Measurements from ENCODE around the gene KIF18B. TPM values are rescaled to one million over a fixed set of nuclear protein-coding genes. Genes with fewer than 3 reads are reported as not detected.

KIF18B gene
- total and polyA plus RNA-seq, 2 of the 13 experiments (the other 11 are each of a cell fraction or from before 2014, with no cell fraction given), result 15.2 to 15.3 TPM

DNA sequence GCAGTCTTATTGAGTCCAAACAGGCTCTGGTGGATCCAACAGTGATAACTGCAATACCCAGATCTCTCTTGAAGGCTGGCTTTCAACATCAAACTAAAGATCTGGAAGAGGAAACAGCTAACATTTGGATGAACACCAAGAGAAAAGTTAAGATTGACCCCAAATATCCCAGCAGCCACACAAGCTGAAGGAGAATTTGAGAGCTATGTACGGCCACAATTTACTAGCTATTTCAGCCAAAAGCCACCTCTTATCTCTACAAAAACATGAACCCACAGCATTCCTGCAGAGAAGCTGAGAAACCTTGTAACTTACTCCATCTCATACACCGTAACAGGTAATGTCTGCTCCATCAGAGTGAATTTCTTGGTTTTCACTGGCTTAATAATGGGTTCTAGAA is 62.6 kb downstream of the KIF18B start (continued):
- TF ChIP-seq, protein P1, sequence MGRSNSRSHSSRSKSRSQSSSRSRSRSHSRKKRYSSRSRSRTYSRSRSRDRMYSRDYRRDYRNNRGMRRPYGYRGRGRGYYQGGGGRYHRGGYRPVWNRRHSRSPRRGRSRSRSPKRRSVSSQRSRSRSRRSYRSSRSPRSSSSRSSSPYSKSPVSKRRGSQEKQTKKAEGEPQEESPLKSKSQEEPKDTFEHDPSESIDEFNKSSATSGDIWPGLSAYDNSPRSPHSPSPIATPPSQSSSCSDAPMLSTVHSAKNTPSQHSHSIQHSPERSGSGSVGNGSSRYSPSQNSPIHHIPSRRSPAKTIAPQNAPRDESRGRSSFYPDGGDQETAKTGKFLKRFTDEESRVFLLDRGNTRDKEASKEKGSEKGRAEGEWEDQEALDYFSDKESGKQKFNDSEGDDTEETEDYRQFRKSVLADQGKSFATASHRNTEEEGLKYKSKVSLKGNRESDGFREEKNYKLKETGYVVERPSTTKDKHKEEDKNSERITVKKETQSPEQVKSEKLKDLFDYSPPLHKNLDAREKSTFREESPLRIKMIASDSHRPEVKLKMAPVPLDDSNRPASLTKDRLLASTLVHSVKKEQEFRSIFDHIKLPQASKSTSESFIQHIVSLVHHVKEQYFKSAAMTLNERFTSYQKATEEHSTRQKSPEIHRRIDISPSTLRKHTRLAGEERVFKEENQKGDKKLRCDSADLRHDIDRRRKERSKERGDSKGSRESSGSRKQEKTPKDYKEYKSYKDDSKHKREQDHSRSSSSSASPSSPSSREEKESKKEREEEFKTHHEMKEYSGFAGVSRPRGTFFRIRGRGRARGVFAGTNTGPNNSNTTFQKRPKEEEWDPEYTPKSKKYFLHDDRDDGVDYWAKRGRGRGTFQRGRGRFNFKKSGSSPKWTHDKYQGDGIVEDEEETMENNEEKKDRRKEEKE (IDR thresholded peaks at IDR 0.05), result no peak
- TF ChIP-seq ELF4 (CRISPR knock-in tag; IDR thresholded peaks at IDR 0.05; ENCODE audit: borderline replicate concordance) (no peak), CC2D1A (CRISPR knock-in tag; IDR thresholded peaks at IDR 0.05) (no peak), ZNF569 (CRISPR knock-in tag; IDR thresholded peaks at IDR 0.05; ENCODE audit: borderline replicate concordance) (no peak)
- TF ChIP-seq, protein P2, sequence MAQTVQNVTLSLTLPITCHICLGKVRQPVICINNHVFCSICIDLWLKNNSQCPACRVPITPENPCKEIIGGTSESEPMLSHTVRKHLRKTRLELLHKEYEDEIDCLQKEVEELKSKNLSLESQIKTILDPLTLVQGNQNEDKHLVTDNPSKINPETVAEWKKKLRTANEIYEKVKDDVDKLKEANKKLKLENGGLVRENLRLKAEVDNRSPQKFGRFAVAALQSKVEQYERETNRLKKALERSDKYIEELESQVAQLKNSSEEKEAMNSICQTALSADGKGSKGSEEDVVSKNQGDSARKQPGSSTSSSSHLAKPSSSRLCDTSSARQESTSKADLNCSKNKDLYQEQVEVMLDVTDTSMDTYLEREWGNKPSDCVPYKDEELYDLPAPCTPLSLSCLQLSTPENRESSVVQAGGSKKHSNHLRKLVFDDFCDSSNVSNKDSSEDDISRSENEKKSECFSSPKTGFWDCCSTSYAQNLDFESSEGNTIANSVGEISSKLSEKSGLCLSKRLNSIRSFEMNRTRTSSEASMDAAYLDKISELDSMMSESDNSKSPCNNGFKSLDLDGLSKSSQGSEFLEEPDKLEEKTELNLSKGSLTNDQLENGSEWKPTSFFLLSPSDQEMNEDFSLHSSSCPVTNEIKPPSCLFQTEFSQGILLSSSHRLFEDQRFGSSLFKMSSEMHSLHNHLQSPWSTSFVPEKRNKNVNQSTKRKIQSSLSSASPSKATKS (CRISPR knock-in tag; IDR thresholded peaks at IDR 0.05), result no peak

DNA sequence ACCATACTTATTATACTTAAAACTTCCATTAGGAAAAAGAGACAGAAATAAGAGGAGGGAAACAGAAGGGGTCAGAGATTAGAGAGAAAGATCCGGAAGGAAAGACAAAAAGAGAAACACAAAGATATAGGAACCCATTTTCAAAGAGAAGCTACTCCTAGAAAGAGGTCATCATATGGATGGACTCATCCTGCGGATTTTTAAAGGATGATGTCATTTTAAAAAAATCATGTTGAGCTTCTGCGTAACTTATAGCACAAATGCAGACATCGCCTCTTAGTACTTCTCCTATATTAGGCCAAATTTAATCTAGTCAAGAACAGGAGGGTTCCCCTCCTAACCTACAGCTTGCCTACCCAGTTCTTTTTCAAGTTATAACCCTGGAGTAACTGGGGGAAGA is 66.4 kb downstream of the KIF18B start:
- no peaks in the 10 kb centered on the region for H3K27me3 ChIP-seq (ENCODE audit: control insufficient read depth in 1 of 2, insufficient read depth in 2 of 2, low read length in 2 of 2)
- H3K4me2 ChIP-seq (ENCODE audit: low read depth, low read length), result no peak overlapping the region
- H3K36me3 ChIP-seq (replicated peaks in 1 of 2; ENCODE audit: control insufficient read depth in 1 of 2, insufficient read depth in 2 of 2, low read length in 2 of 2), result peaks cover 46 to 94% of the 10 kb centered on the region in 2 experiments
- no peak overlapping the region for H2AFZ ChIP-seq (ENCODE audit: low read length)
- POLR2A ChIA-PET, result no interaction called here
- no peaks in the 10 kb centered on the region for H3K79me2 ChIP-seq (ENCODE audit: insufficient read depth, low read length)
- no peaks in the 10 kb centered on the region for H4K20me1 ChIP-seq (ENCODE audit: insufficient read depth, low read length)
- no peak for FAIRE-seq
- no TSS peak for BruUV-seq (replicated peaks)
- CTCF ChIA-PET (ENCODE audit: low intra/inter-chr PET ratio, low total read pairs), result no interaction called here
- H3K9me3 ChIP-seq (ENCODE audit: low read length), result no peaks in the 10 kb centered on the region
- no peak overlapping the region for H3K4me3 ChIP-seq (replicated peaks in 1 of 3; ENCODE audit: insufficient read depth in 1 of 3, low read depth in 2 of 3, low read length in 3 of 3)
- WGBS (ENCODE audit: low lambda C conversion rate), result 97% methylated on average over 4 of the region's 4 CpGs
- TF ChIP-seq ZNF556 (CRISPR knock-in tag; IDR thresholded peaks at IDR 0.05; ENCODE audit: borderline replicate concordance) (no peak), ATF7 (IDR thresholded peaks at IDR 0.05) (peak; percentile 96), ATF7 (CRISPR knock-in tag; IDR thresholded peaks at IDR 0.05) (no peak)
- no peak overlapping the region for H3K9ac ChIP-seq (ENCODE audit: insufficient read depth, low read depth, low read length)
- in situ Hi-C loops (cut with HindIII; ENCODE audit: extremely low pct_ligation_motif_present, low pct_unique_long_range_greater_than_20kb) (no loop called here), intact Hi-C loops (cut with micrococcal nuclease; ENCODE audit: unreplicated experiment) (no loop called here)
- no peak overlapping the region for H3K27ac ChIP-seq (ENCODE audit: extremely low read length, insufficient read depth, low read length)
- no peaks in the 10 kb centered on the region for H3K4me1 ChIP-seq (ENCODE audit: insufficient read depth, low read length)
- ATAC-seq, result no peak
- no peak for DNase-seq (ENCODE audit: low spot score)
